ENCODE measurements around the gene SORCS2. TPM values are rescaled to one million over a fixed set of nuclear protein-coding genes. Genes with fewer than 3 reads are reported as not detected.

The SORCS2 gene
- total RNA-seq, 1 experiment from 2014 or later: not detected

DNA sequence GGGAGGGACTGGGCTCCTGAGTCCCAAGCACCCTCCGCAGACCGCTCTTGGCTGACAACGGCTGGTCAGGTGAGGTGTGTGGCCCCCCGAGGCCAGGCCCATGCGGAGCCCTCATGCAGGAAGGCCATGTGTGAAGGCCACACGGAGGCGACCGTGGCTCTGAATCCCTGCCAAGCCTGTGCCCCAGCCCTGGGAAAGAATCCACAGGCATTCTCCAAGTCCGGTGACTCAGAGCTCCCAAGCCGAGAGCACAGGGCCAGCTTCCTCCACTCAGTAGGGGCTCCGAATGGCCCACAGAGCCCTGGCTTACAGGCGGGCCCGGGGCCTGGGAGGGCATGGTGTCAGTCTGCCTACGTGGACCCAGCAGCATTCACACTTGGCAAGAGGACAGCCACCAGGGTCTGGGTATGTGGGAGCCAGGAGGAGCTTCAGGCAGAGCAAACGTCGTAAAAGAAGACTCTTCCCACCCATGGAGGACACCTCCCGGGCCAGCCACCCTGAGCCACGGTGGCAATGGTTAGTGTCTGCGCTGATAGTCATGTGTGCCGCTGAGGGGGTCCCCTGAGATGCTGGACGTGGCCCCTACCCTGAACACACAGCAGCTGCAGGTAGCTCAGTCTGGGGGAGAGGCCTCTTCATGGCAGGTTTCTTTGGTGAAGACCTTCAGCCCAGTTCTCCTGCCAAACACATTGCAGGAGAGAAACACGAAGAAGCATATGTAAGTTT, 136.7 kb downstream of the SORCS2 start:
- BruUV-seq (replicated peaks): no TSS peak
- Mint-ChIP-seq H3K36me3 (ENCODE audit: insufficient read depth, unreplicated experiment) (no peaks in the 10 kb centered on the region), H3K27ac (ENCODE audit: low read depth, unreplicated experiment) (no peak overlapping the region), H3K9me3 (ENCODE audit: unreplicated experiment) (no peaks in the 10 kb centered on the region), H3K4me1 (ENCODE audit: insufficient read depth, unreplicated experiment) (peaks cover 6% of the 10 kb centered on the region), H3K4me3 (ENCODE audit: unreplicated experiment) (no peak overlapping the region), H3K27me3 (ENCODE audit: insufficient read depth, unreplicated experiment) (no peaks in the 10 kb centered on the region)
- ChIA-PET CTCF (interaction anchor here (0.6 to 1.6 kb wide), 7 partner anchors 12 to 475 kb away, joined by 3 to 8 read pairs (median 3); no protein-coding TSS in a partner anchor), POLR2A (interaction anchor here (0.6 kb wide), 2 partner anchors 218 to 597 kb away, joined by 3 read pairs; no protein-coding TSS in a partner anchor)
- TF ChIP-seq CTCF (IDR thresholded peaks at IDR 0.05; ENCODE audit: unreplicated experiment): no peak
- intact Hi-C loops (cut with micrococcal nuclease): loop anchor here (5.0 to 10.0 kb wide), 2 partner anchors 133 to 386 kb away; no protein-coding TSS in a partner anchor
- peak; percentile 65 for DNase-seq (ENCODE audit: unreplicated experiment)

GRCh38 chr4:7330031-7330596, 137.8 kb downstream of the SORCS2 start:
- Mint-ChIP-seq H3K9me3 (ENCODE audit: unreplicated experiment) (no peaks in the 10 kb centered on the region), H3K27ac (ENCODE audit: low read depth, unreplicated experiment) (no peak overlapping the region), H3K27me3 (ENCODE audit: insufficient read depth, unreplicated experiment) (no peaks in the 10 kb centered on the region), H3K4me1 (ENCODE audit: insufficient read depth, unreplicated experiment) (peaks cover 13% of the 10 kb centered on the region), H3K36me3 (ENCODE audit: insufficient read depth, unreplicated experiment) (no peaks in the 10 kb centered on the region), H3K4me3 (ENCODE audit: unreplicated experiment) (no peak overlapping the region)
- BruUV-seq (replicated peaks): no TSS peak
- no peak for DNase-seq (ENCODE audit: unreplicated experiment)
- intact Hi-C loops (cut with micrococcal nuclease): no loop called here
- TF ChIP-seq CTCF (IDR thresholded peaks at IDR 0.05; ENCODE audit: unreplicated experiment): no peak
- CTCF ChIA-PET: interaction anchor here (1.1 to 1.6 kb wide), 2 partner anchors 11 to 390 kb away, joined by 5 to 8 read pairs; no protein-coding TSS in a partner anchor
- POLR2A ChIA-PET: no interaction called here

DNA sequence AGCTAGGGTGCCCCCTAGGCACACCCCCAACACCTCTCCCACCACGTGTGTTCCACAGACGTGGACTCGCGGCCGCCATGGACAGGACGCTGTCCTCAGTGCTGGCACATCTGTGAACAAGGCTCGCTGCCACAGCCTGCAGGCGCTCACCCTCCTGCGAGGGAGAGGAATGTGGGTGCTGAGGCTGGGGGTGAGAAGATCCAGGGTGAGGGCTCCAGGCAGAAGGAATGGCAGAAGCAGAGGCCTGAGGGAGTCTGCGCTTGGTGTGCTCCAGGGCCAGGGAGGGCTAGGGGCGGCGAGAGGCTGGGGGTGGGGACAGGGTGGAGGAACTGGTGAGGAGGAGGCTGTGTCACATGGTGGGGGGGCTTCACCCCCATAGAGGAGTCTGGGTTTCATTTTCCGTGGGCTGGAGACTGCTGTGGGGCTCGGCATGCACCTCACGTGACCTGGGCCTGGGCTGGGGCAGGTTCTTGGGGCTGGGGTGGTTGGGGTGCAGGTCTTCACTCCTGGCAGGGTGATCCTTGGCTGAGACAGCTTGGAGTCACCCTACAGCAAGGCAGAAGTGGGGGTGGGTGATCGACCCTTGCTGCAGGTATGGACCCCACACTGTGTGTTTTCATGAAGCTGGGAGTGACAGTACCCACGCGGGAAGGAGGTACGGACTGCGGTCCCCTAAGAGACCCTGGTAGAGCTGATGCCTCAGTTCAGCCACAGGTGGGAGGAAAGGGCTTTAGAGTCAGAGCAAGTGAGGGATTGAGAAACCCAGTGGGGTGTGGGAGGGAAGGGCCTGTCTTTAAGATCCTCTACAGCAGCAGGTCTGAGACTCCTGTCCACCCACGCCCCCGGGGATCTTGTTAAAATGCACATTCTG, 138.7 kb downstream of the SORCS2 start:
- H3K36me3 Mint-ChIP-seq (ENCODE audit: insufficient read depth, unreplicated experiment): no peaks in the 10 kb centered on the region
- no peak for TF ChIP-seq CTCF (IDR thresholded peaks at IDR 0.05; ENCODE audit: unreplicated experiment)
- CTCF ChIA-PET: interaction anchor here (0.6 to 1.3 kb wide), 4 partner anchors 10 to 721 kb away, joined by 3 to 6 read pairs (median 4); no protein-coding TSS in a partner anchor
- H3K4me1 Mint-ChIP-seq (ENCODE audit: insufficient read depth, unreplicated experiment): peaks cover 13% of the 10 kb centered on the region
- no peak overlapping the region for H3K4me3 Mint-ChIP-seq (ENCODE audit: unreplicated experiment)
- no TSS peak for BruUV-seq (replicated peaks)
- no peak for DNase-seq (ENCODE audit: unreplicated experiment)
- no peaks in the 10 kb centered on the region for H3K27me3 Mint-ChIP-seq (ENCODE audit: insufficient read depth, unreplicated experiment)
- no peaks in the 10 kb centered on the region for H3K9me3 Mint-ChIP-seq (ENCODE audit: unreplicated experiment)
- POLR2A ChIA-PET: no interaction called here
- H3K27ac Mint-ChIP-seq (ENCODE audit: low read depth, unreplicated experiment): no peak overlapping the region
- intact Hi-C loops (cut with micrococcal nuclease): no loop called here

- H3K27ac Mint-ChIP-seq (ENCODE audit: low read depth, unreplicated experiment): no peak overlapping the region
- no peaks in the 10 kb centered on the region for H3K27me3 Mint-ChIP-seq (ENCODE audit: insufficient read depth, unreplicated experiment)
- POLR2A ChIA-PET: no interaction called here
- no peaks in the 10 kb centered on the region for H3K9me3 Mint-ChIP-seq (ENCODE audit: unreplicated experiment)
- CTCF ChIA-PET: interaction anchor here (0.6 to 1.3 kb wide), 4 partner anchors 9 to 720 kb away, joined by 3 to 6 read pairs (median 3); no protein-coding TSS in a partner anchor
- H3K4me1 Mint-ChIP-seq (ENCODE audit: insufficient read depth, unreplicated experiment): peaks cover 13% of the 10 kb centered on the region
- H3K4me3 Mint-ChIP-seq (ENCODE audit: unreplicated experiment): no peak overlapping the region
- BruUV-seq (replicated peaks): no TSS peak
- DNase-seq (ENCODE audit: unreplicated experiment): no peak
- no peaks in the 10 kb centered on the region for H3K36me3 Mint-ChIP-seq (ENCODE audit: insufficient read depth, unreplicated experiment)
- no peak for TF ChIP-seq CTCF (IDR thresholded peaks at IDR 0.05; ENCODE audit: unreplicated experiment)
- intact Hi-C loops (cut with micrococcal nuclease): no loop called here
These were observed 139.3 kb downstream of the SORCS2 start for GRCh38 chr4:7331682-7332000.

All from MCF 10A (cell line).